HG03354 (cell line): ENCODE data around the gene E2F4.

Source experiments
- ATAC-seq: cut with Tn5 transposase; IDR thresholded peaks from one replicate; pipeline ENCODE4 v1.9.1; 2021; ENCODE audit warnings: mild to moderate bottlenecking; ENCODE audit not compliant: unreplicated experiment, poor library complexity, severe bottlenecking

E2F4 gene

DNA sequence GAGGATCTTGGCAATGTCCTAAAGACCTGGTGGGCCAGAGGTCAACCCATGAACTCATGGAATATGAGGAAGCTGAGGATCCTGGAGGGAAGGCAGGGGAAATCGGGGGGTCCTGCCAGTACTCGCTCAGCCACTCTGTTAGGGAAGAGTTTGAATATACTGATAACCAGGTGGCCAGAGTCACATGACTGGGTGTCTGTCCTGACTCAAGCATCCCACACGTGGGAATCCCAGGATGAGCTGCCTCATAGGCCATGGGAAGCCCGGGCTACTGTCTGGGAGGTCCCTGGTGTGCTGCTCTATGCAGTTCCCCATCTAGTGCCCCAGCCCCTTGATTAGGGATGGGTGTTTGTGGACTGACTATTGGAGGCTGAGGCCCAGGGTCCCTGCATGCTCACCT, 3.6 kb upstream of the E2F4 start:
- ATAC-seq: no peak

DNA sequence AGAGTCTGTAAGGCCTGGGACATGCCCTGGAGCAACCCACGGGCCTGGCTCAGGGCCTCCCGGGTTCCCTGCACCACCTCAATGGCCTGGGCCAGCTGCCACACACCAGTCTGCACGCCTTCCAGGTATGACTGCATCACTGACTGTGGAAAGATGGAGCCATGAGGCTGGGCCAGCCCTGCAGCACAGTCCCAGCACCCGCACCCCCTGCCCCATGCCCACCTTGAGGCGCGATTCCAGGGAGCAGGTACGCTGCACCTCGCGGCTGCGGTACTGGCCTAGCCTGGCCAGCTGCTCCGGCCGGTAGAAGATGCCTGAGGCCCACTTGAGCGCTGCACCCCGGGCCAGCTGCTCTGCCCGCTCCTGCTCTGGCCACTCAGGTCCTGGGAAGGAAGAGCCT, 3.2 kb upstream of the E2F4 start:
- no peak for ATAC-seq

DNA sequence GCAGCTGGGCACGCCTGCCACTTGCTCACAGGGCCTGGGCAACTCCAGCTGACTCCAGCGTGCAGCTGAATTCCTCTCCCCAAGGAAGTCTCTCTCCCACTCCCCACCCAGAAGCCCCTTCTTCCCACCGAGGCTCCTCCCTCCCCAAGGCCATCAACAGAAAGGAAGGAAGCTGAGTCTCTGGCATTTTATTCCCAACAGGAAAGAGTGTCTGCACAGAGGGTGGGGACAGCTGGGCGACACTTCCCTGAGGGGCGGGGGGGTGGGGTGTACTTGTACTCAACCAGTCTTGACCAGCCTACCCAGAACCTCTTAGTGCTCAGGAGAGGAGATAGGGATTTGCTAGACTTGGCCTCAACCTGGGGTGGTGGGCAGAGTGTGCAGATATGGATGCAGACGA, 1.9 kb upstream of the E2F4 start, which contains the start of gene EXOC3L1:
Gene EXOC3L1, minus strand, starts transcription at position 96 of the 400 bp plus-strand sequence. CDS start 460 bp downstream, outside the sequence.
- no peak for ATAC-seq

DNA sequence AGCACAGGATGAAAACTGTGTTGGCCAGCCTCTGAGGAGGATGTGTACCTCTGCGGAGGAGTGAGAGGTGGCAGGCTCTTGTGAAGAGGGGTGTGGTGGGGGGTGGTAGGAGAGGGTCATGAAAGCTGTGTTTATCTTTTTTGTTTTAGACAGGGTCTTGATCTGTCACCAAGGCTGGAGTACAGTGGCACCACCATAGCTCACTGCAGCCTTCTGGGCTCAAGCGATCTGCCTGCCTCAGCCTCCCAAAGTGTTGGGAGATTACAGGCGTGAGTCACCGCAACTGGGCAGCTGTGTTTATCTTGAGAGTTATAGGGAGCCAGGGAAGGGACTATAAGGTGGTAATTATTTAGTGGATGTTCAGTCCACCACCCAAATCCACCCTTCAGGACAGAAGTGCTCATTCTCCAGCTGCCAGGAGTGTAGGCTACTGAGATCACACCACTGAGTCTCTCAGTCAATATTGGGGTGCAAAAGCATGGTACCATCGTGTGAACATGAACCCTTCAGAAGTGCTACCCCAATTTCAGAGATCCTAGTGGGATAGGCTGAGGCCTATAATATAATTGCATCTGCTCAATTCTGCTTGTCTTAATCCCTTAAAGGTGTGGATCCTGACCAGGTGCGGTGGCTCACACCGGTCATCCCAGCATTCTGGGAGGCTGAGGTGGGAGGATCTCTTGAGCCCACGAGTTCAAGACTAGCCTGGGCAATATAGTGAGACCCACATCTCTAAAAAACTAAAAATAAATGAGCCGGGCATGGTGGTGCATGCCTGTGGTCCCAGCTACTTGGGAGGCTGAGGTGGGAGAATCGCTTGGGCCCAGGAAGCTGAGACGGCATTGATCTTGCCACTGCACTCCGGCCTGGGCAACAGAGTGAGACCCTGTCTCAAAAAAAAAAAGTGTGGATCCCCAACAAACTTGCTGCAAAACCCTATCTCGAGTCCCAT, 1.2 kb upstream of the E2F4 start:
- no peak for ATAC-seq

DNA sequence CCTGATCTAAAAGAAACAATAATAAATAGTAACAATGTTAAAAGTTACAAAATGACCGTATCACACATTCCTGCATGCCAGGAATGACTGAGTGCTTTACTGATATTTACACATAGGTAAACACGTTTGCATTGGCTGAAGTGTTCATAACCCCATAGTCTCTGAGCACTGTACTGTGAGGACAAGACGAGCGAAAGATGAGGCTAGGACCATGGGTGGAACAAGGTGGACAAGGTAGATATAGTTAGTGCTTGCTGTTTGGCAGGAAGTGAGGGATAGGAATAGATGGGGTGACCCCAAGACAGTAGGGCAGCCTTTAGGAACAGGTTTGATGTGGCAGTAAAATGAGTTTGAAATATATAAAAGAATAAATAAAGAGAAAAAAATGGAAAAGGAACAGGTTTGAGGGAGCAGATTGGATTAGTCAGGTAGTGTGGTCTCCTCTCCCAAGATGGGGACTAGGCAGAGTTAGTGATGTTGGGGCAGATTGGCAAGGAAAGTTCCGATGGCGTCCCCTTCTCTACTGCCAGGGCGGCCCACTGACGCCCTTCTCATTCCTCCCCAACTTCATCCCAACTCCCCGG, 452 bp upstream of the E2F4 start:
- ATAC-seq: no peak

DNA sequence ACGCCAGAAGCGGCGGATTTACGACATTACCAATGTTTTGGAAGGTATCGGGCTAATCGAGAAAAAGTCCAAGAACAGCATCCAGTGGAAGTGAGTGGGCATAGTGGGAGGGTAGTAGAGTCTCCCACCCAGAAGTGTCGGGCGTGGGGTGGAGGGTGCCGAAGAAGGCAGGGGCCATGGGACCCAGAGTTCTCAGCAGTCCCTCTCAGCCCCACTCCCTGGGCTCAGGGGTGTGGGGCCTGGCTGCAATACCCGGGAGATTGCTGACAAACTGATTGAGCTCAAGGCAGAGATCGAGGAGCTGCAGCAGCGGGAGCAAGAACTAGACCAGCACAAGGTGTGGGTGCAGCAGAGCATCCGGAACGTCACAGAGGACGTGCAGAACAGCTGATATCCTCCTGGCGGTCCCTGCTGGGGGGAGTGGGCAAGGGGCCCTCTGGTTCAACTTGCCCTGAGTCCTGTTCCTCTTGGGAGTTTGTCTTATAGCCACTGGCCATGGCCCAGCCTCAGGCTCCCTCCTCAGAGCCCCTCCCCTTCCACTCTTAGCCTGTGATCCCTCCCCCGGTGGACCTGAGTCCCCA, 916 bp downstream of the E2F4 start:
- no peak for ATAC-seq

DNA sequence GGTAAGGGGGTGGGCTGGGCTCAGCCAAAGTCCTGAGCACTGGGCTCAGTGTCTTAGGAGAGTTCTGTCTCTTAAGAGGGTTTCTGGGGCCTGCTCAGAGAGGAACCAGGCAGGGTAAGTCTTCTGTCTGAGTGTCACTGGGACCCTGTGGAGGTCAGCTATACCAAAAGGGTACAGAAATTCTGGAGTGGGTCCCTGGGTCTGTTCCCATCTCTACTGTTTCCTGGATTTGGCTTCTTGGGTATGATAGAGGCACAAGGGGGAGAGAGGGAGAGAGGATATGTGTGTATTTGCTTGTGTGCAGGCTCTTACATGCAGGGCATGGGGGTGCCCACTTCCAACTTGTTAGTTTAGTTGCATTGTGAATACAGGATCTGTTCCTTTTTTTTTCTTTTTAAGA, 1.6 kb downstream of the E2F4 start:
- ATAC-seq: no peak

DNA sequence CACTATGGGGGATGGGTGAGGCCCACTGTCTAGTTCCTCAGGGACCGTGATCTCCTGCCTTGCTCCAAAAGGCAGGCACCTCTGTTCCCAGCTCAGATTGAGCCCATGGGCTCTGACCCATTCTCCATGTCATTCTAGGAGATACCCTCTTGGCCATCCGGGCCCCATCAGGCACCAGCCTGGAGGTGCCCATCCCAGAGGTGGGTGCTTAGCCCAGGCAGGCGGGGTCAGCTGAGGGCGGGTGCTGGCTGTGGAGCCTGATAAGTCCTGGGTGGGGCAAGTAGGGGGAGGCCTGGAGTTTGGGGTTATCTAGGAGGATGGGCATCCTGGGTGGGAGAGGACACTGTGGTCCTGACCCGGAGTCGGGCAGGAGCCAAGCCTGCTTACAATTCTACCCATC, 2.3 kb downstream of the E2F4 start:
- ATAC-seq: no peak

DNA sequence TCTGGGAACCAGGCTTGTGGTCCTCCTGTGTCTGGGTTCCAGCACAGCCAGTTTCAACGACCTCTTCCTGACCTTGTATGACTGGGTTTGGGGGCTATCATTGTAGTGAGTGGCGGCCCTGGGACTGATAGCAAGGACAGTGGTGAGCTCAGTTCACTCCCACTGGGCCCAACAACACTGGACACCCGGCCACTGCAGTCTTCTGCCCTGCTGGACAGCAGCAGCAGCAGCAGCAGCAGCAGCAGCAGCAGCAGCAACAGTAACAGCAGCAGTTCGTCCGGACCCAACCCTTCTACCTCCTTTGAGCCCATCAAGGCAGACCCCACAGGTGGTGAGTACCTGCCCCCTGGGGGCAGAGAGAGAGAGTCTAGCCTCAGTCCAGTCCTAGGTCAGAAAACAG, 3.7 kb downstream of the E2F4 start:
- ATAC-seq: no peak

DNA sequence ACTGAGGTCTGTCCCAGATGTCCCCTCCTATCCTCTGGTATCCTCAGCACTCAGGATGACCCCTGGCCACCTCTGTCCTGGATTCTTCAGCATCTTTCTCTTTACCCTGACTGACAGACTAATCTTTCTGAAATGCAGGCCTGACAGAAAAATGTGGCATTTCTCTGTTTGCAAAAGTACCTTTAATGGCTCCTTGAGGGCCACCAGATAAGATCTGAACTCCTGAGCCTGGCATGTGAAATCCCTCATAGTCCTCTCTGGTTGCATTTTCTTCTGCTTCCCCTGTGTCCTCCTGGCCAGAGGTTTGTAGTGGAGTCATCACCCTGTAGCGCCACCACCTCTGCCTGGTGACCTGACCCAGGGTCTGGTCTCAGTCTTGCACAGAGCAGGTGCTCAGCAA, 4.9 kb downstream of the E2F4 start:
- ATAC-seq: no peak

DNA sequence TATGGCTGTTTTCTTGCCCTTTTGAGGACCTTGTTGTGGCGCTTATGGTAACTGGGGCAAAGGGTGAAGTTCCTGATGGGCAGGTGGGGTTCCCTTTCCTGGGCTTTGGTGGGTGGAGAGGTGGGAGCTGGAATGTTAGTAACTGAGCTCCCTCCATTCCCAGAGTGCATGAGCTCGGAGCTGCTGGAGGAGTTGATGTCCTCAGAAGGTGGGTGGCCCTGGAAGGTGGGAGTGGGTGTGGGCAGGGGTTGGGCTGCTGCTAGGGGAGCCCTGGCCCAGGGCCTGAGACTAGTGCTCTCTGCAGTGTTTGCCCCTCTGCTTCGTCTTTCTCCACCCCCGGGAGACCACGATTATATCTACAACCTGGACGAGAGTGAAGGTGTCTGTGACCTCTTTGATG, 5.7 kb downstream of the E2F4 start:
- no peak for ATAC-seq

DNA sequence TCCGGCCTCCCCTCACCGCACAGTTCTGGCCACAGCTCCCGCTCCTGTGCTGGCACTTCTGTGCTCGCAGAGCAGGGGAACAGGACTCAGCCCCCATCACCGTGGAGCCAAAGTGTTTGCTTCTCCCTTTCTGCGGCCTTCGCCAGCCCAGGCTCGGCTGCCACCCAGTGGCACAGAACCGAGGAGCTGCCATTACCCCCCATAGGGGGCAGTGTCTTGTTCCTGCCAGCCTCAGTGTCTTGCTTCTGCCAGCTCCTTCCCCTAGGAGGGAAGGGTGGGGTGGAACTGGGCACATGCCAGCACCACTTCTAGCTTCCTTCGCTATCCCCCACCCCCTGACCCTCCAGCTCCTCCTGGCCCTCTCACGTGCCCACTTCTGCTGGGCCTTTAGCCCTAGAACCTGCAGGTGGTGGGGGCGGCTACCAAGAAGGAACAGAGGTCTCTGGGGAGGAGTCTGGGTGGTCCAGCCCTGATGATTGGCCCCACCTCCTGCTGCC, 6.3 kb downstream of the E2F4 start:
- no peak for ATAC-seq

DNA sequence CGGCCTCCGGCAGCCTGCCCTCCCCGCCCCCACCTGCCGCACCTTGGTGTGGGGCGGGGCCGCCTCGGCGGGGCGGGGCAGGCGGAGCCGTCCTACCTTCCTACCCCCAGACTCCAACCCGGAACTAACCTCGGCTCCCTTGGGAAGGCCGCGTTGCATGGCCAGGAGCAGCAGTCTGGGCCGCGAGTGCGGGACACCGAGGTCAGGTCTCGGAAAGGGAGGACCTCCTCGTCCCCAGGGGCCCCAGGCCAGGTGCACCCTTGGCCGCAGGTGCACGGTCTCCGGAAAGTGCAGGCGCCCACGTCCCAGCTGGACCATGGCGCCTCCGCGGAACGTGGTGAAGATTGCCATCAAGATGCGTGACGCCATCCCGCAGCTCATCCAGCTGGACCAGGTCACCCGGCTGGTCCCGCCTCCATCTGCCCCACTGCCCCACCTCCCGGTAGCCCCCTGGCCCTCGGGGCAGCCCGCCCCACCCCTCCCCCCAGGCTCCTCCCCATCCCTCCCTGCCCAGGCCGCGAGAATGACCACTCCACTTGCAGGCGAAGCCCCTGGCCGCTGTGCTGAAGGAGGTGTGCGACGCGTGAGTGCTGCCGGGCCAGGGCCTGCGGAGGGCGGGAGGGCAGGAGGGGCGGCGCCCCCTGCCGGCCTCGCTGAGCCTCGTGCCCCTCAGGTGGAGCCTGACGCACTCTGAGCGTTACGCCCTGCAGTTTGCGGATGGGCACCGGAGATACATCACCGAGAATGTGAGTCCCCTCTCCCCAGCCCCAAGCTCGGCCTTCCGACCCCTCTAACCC, 7.3 kb downstream of the E2F4 start, which contains the start of gene ELMO3:
Gene ELMO3, plus strand, starts transcription at position 121 of the 797 bp plus-strand sequence. Its CDS starts 196 bp downstream, at position 317.
- no peak for ATAC-seq

DNA sequence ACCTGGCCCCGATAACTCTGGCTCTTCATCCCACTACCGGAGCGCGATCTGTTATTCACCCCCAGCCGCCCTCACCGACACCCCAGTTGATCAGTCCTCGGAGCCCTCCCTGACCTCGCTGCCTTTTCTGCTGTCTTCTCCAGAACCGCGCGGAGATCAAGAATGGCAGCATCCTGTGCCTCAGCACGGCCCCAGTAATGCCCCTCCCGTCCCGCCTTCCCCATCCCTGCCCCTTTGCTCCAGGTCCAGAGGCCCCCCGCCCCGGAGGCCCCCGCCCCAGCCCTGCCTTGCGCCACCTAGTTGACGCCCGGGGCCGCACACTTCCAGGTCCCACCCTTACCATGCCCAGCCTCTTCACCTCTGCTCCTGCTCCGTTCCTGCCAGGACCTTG, 7.8 kb downstream of the E2F4 start:
- no peak for ATAC-seq

DNA sequence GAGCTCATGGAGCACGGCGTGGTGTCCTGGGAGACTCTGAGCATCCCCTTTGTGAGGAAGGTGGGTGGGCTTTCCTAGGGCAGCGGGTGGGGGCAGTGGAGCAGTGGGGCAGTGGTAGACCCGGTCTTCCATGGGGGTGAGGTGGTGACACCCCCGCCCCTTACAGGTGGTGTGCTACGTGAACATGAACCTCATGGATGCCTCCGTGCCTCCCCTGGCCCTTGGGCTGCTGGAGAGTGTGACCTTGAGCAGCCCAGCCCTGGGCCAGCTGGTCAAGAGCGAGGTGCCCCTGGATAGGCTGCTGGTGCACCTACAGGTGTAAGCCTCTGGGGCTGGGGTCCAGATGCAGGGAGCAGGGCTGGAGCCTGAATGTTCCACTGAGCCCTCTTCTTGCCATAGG, 8.5 kb downstream of the E2F4 start:
- ATAC-seq: no peak

DNA sequence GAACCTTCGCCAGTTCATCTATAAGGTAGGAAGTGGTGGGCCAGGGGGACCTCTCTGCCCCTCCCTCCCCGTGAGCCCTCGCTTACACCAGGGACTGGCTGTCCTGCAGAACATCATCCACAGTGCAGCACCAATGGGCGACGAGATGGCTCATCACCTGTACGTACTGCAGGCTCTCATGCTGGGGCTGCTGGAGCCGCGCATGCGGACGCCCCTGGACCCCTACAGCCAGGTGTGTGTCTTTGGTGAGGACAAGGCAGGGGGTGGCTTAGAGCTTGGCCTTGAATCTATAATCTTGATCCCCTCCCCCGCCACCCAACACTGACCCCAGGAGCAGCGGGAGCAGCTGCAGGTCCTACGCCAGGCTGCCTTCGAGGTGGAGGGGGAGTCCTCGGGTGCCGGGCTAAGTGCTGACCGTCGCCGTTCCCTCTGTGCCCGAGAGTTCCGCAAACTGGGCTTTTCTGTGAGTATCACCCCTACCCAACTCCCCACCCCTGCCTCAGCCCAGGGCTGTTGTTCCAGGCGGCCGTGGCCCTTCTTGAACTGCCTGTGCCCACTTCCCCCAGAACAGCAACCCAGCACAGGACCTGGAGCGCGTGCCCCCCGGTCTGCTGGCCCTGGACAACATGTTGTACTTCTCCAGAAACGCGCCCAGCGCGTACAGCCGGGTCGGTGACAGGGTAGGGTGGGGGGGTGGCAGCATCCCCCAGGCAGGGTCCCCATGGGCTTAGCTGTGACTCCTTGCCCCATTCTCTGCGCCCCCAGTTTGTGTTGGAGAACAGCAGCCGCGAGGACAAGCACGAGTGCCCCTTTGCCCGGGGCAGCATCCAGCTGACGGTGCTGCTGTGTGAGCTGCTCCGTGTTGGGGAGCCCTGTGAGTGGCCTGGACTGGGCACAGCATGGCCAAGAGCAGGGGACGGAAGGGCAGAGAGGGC, 9.7 kb downstream of the E2F4 start:
- ATAC-seq: no peak

DNA sequence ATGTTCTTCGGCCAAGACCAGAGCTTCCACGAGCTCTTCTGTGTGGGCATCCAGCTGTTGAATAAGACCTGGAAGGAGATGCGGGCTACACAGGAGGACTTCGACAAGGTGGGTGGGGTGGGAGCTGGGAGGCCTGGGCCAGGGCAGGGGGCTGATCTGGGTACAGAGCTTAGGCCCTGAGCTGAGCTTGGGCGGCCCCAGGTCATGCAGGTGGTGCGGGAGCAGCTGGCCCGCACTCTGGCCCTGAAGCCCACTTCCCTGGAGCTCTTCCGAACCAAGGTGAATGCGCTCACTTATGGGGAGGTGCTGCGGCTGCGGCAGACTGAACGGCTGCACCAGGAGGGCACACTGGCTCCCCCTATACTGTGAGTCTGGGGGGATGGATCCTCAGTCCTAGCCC, 10.5 kb downstream of the E2F4 start:
- ATAC-seq: no peak

DNA sequence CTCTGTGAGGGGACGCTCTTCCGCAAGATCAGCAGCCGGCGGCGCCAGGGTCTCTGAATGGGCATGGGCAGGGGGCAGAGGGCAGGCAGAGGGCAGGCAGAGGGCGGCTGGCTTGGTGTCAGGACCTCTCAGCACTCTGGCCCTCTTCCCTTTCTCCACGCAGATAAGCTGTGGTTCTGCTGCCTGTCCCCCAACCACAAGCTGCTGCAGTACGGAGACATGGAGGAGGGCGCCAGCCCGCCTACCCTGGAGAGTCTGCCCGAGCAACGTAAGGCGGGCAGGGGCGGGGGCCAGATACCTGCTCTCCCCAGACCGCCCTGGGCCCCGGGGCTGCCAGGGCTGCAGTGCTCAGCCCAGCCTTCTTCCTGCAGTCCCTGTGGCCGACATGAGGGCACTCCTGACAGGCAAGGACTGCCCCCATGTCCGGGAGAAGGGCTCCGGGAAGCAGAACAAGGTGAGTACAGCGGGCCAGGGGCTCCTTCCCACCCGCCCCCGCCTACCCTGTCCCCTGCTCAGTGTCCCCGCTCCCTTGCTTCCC, 11.1 kb downstream of the E2F4 start:
- no peak for ATAC-seq

DNA sequence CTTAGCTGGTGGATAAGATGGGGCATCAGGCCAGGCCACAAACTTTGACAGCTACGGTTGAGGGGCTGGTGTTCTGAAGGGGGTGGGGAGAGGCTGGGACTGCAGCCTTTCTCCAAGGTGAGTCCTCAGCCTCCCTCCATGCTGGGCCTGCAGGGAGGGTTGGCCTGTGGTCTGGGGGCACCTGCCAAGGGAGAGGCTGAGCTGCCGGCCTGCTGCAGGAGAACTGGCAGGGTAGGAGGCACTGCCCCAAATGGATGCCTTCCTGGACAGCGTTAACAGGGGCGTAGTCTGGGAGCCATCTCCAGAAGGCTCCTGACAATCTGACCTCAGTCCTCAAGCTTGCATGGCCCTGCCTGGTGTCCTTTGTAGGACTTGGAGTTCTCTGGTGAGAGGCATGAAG, 12.1 kb downstream of the E2F4 start:
- ATAC-seq: no peak
